ENCODE data around the gene ANKRD35. TPM values are rescaled to one million over a fixed set of nuclear protein-coding genes. Genes with fewer than 3 reads are reported as not detected.

ANKRD35 gene
- total and polyA plus RNA-seq, 2 of the 8 experiments (the other 6 are each of a cell fraction or from before 2014, with no cell fraction given): 1.6 to 3.0 TPM

DNA sequence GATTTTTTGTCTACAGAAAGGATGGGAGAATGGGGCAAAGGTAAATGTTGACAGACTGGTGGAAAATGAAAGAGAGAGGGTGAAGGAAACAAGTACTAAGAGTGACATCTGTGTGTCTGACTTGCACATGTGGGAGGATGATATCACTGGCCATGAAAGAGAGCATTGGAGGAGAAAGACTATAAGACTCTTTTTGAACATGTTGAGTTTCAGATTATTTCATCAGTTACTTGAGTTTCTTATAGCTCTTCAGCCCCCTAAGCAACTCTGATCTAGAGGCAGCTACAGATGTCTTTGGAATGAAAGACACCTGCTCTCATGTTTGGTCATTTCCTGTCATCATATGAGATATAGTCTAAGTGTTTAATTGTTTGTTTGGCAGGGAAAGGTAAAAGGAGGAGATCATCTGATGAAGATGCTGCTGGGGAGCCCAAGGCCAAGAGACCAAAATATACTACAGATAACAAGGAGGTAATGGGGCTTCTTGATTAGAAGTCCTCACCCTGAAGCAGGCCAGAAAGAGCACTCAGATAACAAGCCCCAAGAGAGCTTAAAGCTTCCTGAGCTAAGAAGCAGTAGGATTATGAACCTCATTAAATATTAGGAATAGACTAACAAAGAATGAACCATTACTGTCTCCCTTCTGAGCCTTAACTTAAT, 57.2 kb downstream of the ANKRD35 start:
- CTCF ChIA-PET (ENCODE audit: partially characterized antibody): interaction anchor here (1.0 to 14.5 kb wide), 3 partner anchors 18 to 187 kb away, joined by 3 to 109 read pairs (median 3); partner anchors contain the start of gene NUDT17
- no peak overlapping the region for H2BK120ac ChIP-seq (replicated peaks; ENCODE audit: low read depth, low read length)
- no peak overlapping the region for H4K91ac ChIP-seq (replicated peaks; ENCODE audit: insufficient read length, low read length)
- H3K18ac ChIP-seq (ENCODE audit: extremely low read depth, low read length): no peak overlapping the region
- no peak overlapping the region for H3K4me3 ChIP-seq (ENCODE audit: extremely low read depth in 1 of 4, insufficient read depth in 2 of 4, low read depth in 3 of 4, low read length in 4 of 4)
- H2AK5ac ChIP-seq (ENCODE audit: low read depth, low read length): no peak overlapping the region
- peaks cover 15 to 54% (median 40%) of the 10 kb centered on the region in 4 experiments; a peak in 7 of 8 replicates for H3K36me3 ChIP-seq (ENCODE audit: control insufficient read depth in 2 of 4, insufficient read depth in 4 of 4, low read length in 3 of 4)
- no peak overlapping the region for H4K5ac ChIP-seq (ENCODE audit: insufficient read length, low read depth, low read length)
- H3K4me1 ChIP-seq (replicated peaks in 1 of 4; ENCODE audit: control insufficient read depth in 3 of 4, insufficient read depth in 4 of 4, low read length in 3 of 4): peaks cover 0 to 4% (median 0%) of the 10 kb centered on the region in 4 experiments; a peak in 1 of 7 replicates
- FAIRE-seq (no peak), DNase-seq (ENCODE audit: low read depth in 1 of 2, low spot score in 2 of 2) (no peak)
- H3K4ac ChIP-seq (replicated peaks; ENCODE audit: insufficient read length, low read depth, low read length): no peak overlapping the region
- H3K9ac ChIP-seq (replicated peaks in 1 of 4; ENCODE audit: extremely low read depth in 1 of 4, low read depth in 3 of 4, low read length in 3 of 4): no peak overlapping the region
- H3K23ac ChIP-seq (ENCODE audit: insufficient read length): no peak overlapping the region
- H4K20me1 ChIP-seq (replicated peaks in 1 of 2; ENCODE audit: control insufficient read depth in 1 of 2, insufficient read depth in 2 of 2, low read length in 2 of 2): peaks cover 2 to 3% of the 10 kb centered on the region in 2 experiments
- H2BK20ac ChIP-seq (ENCODE audit: low read length): no peak overlapping the region
- peaks cover 5% of the 10 kb centered on the region; the same call in 1 of the 2 replicates for H3K23me2 ChIP-seq (ENCODE audit: low read depth, low read length)
- no peaks in the 10 kb centered on the region for H3K27me3 ChIP-seq (replicated peaks in 1 of 4; ENCODE audit: control insufficient read depth in 3 of 4, extremely low read depth in 1 of 4, insufficient read depth in 3 of 4, low read length in 3 of 4)
- TF ChIP-seq CREB1 (IDR thresholded peaks at IDR 0.05): no peak
- no peak overlapping the region for H2AFZ ChIP-seq (ENCODE audit: low read length)
- no peak overlapping the region for H3K14ac ChIP-seq (ENCODE audit: insufficient read length)
- H4K8ac ChIP-seq (ENCODE audit: extremely low read depth, insufficient read depth, low read length): no peak overlapping the region
- no peaks in the 10 kb centered on the region for H3K79me1 ChIP-seq (ENCODE audit: low read depth, low read length)
- H2BK15ac ChIP-seq (ENCODE audit: low read length): no peak overlapping the region
- peaks cover 0 to 11% of the 10 kb centered on the region in 2 experiments; a peak in 3 of 4 replicates for H3K79me2 ChIP-seq (ENCODE audit: control insufficient read depth in 1 of 2, insufficient read depth in 2 of 2, low read length in 2 of 2)
- no peak overlapping the region for H3K56ac ChIP-seq (replicated peaks; ENCODE audit: insufficient read length, low read depth, low read length)
- no peaks in the 10 kb centered on the region for H3K9me3 ChIP-seq (ENCODE audit: insufficient read depth in 2 of 2, low read depth in 1 of 2, low read length in 1 of 2)
- H3K4me2 ChIP-seq (ENCODE audit: insufficient read depth in 1 of 2, low read depth in 2 of 2, low read length in 2 of 2): no peak overlapping the region
- H2BK12ac ChIP-seq (ENCODE audit: low read depth, low read length): no peak overlapping the region
- POLR2A ChIA-PET (ENCODE audit: partially characterized antibody): interaction anchor here (1.0 to 3.2 kb wide), 5 partner anchors 10 to 56 kb away, joined by 3 to 16 read pairs (median 5); partner anchors contain the start of gene NUDT17
- no peak overlapping the region for H2BK5ac ChIP-seq (ENCODE audit: low read depth, low read length)
- H3K27ac ChIP-seq (ENCODE audit: low read depth, low read length): no peak overlapping the region

All from H1 (cell line).